GM10248 (cell line): ENCODE data around the gene PARD3B.

Experiments used
- CTCF ChIA-PET: fragments of 300-600 bp; sonication (Branson Sonifier 250); formaldehyde crosslinking; extraction: SDS; loops from one replicate; lab custom pipeline; 2021; ENCODE audit warnings: antibody characterized with exemption; lab: Yijun Ruan, JAX
- POLR2A ChIA-PET: fragments of 350-650 bp; sonication (Branson Sonifier 250); formaldehyde crosslinking; extraction: SDS; loops from one replicate; lab custom pipeline; 2020; ENCODE audit warnings: antibody characterized with exemption; lab: Yijun Ruan, JAX
- DNase-seq: peaks from one replicate; pipeline ENCODE4 v3.0.0; 2012; ENCODE audit errors: extremely low spot score
- CTCF ChIP-seq: IDR thresholded peaks from 2 replicates; pipeline ENCODE4 v1.5.1; 2012; ENCODE audit warnings: mild to moderate bottlenecking, low read depth; ENCODE audit errors: extremely low read depth, missing control alignments, control extremely low read depth

Gene PARD3B

GRCh38 chr2:204663816-204664425 is 118.6 kb downstream of the PARD3B start:
- ChIA-PET POLR2A (no interaction called here), CTCF (interaction anchor here (1.1 kb wide), 1 partner anchor 16 kb away, joined by 3 read pairs; no protein-coding TSS in a partner anchor)
- TF ChIP-seq CTCF: no peak
- no peak for DNase-seq

- ChIA-PET CTCF (no interaction called here), POLR2A (no interaction called here)
- no peak for DNase-seq
These were observed 119.4 kb downstream of the PARD3B start for GRCh38 chr2:204664708-204665121.

GRCh38 chr2:204665207-204665606 is 119.9 kb downstream of the PARD3B start:
- TF ChIP-seq CTCF: no peak
- POLR2A ChIA-PET: no interaction called here
- no peak for DNase-seq
- CTCF ChIA-PET: no interaction called here

More at GRCh38 chr2:204664708-204665121, 119.4 kb downstream of the PARD3B start:
- no peak for TF ChIP-seq CTCF

GRCh38 chr2:204665771-204666170 is 120.5 kb downstream of the PARD3B start:
- ChIA-PET CTCF (no interaction called here), POLR2A (no interaction called here)
- no peak for TF ChIP-seq CTCF
- DNase-seq: no peak

- ChIA-PET CTCF (interaction anchor here (1.0 to 1.4 kb wide), 2 partner anchors 12 to 17 kb away, joined by 3 to 4 read pairs; no protein-coding TSS in a partner anchor), POLR2A (no interaction called here)
- no peak for DNase-seq
- no peak for TF ChIP-seq CTCF
These were observed 122.7 kb downstream of the PARD3B start for GRCh38 chr2:204667990-204668389.

- TF ChIP-seq CTCF: no peak
- CTCF ChIA-PET: interaction anchor here (1.4 kb wide), 1 partner anchor 15 kb away, joined by 4 read pairs; no protein-coding TSS in a partner anchor
- DNase-seq: no peak
- POLR2A ChIA-PET: no interaction called here
These were observed 124.1 kb downstream of the PARD3B start for GRCh38 chr2:204669382-204669781.

- no peak for DNase-seq
- no peak for TF ChIP-seq CTCF
- POLR2A ChIA-PET: no interaction called here
- CTCF ChIA-PET: no interaction called here
These were observed 124.8 kb downstream of the PARD3B start for GRCh38 chr2:204670124-204670523.
